Upper lobe of left lung (tissue), 6 donors: ENCODE data around the gene LRRC1. TPM values are rescaled to one million over a fixed set of nuclear protein-coding genes. Genes with fewer than 3 reads are reported as not detected.

Source experiments
- ATAC-seq, 2 donors: fragments of 200-7000 bp; cut with Tn5 transposase; one replicate each; pipeline ENCODE4 v1.9.1; 2022; ENCODE audit warnings: mild to moderate bottlenecking in 2 of 2, moderate library complexity in 2 of 2; ENCODE audit not compliant: low FRiP score in 2 of 2
- DNase-seq, 2 donors: peaks; one replicate each; pipeline ENCODE4 v3.0.0-alpha.2; 2019 to 2020
- H3K27ac ChIP-seq, 4 donors: fragments of 200-600 bp; sonication (generic); one replicate each; pipeline ENCODE4 v1.5.1; 2016 to 2019
- H3K27me3 ChIP-seq, 4 donors: fragments of 200-600 bp; sonication (generic); one replicate each; pipeline ENCODE4 v1.5.1; 2017 to 2019
- H3K36me3 ChIP-seq, 4 donors: fragments of 200-600 bp; sonication (generic); one replicate each; pipeline ENCODE4 v1.5.1; 2016 to 2019
- H3K4me1 ChIP-seq, 4 donors: fragments of 200-600 bp; sonication (generic); one replicate each; pipeline ENCODE4 v1.5.1; 2018 to 2019
- H3K4me3 ChIP-seq, 4 donors: fragments of 200-600 bp; sonication (generic); one replicate each; pipeline ENCODE4 v1.5.1; 2017 to 2019; ENCODE audit warnings: mild to moderate bottlenecking in 2 of 4, moderate library complexity in 1 of 4
- H3K9me3 ChIP-seq, 4 donors: fragments of 200-600 bp; sonication (generic); one replicate each; pipeline ENCODE4 v1.5.1; 2018 to 2019
- CTCF ChIP-seq, 6 experiments: fragments of 450-650 bp in 4 of 6; fragments of 200-600 bp in 2 of 6; sonication (generic) in 2 of 6; IDR thresholded peaks; one replicate each; pipeline ENCODE4 v1.5.1; 2016 to 2019; ENCODE audit warnings: antibody characterized with exemption in 6 of 6
- EP300 ChIP-seq, 4 donors: sonication (generic); formaldehyde crosslinking; IDR thresholded peaks; one replicate each; pipeline ENCODE4 v1.5.1; 2017; ENCODE audit warnings: antibody characterized with exemption in 4 of 4, control low read depth in 2 of 4
- POLR2A ChIP-seq, 4 donors: fragments of 450-650 bp; IDR thresholded peaks; one replicate each; pipeline ENCODE4 v1.5.1; 2016 to 2017; ENCODE audit warnings: antibody characterized with exemption in 4 of 4, mild to moderate bottlenecking in 2 of 4
- POLR2AphosphoS5 ChIP-seq, 2 donors: sonication (generic); formaldehyde crosslinking; IDR thresholded peaks; one replicate each; pipeline ENCODE4 v1.5.1; 2017; ENCODE audit warnings: antibody characterized with exemption in 2 of 2
- WGBS, 2 donors: methylation state at CpG; one replicate each; pipeline ENCODE4 v1.1.5; 2017 to 2018; 5-methylcytosine and 5-hydroxymethylcytosine counted together
- total RNA-seq, 6 donors: library from RNA; depleted of rRNA in 4 of 6; stranded (reverse); fragments of >200 nt in 4 of 6; gene quantifications; one replicate each; pipeline versions ENCODE4 v1.1.0 to v1.2.1, GENCODE V29; 2016 to 2021
- donor health status: DM: no; HTN: no; CAD: no; lungs with moderate emphysema.
- donor health status: DM: no; HTN: yes; CAD: no; lungs with severe emphysema.

Gene LRRC1
- total RNA-seq, 6 donors from 2014 or later, result 10.9 to 31.5 (median 19.4) TPM

- Histone ChIP-seq H3K27me3 (no peaks in the 10 kb centered on the region), H3K9me3 (no peaks in the 10 kb centered on the region), H3K4me1 (no peaks in the 10 kb centered on the region), H3K36me3 (no peaks in the 10 kb centered on the region), H3K27ac (no peak overlapping the region), H3K4me3 (no peak overlapping the region)
- no peak for TF ChIP-seq POLR2AphosphoS5 (IDR thresholded peaks at IDR 0.05)
- no peak for TF ChIP-seq EP300 (IDR thresholded peaks at IDR 0.05)
- TF ChIP-seq POLR2A (IDR thresholded peaks at IDR 0.05), result no peak
- no peak for TF ChIP-seq CTCF (IDR thresholded peaks at IDR 0.05)
- 97 to 98% methylated on average over 2 of the region's 2 CpGs for WGBS, 2 donors
- DNase-seq, result no peak
- no peak for ATAC-seq
Observed at GRCh38 chr6:53874964-53875363, 80.2 kb downstream of the LRRC1 start.

GRCh38 chr6:53877151-53877550 lies 82.3 kb downstream of the LRRC1 start:
- H3K4me1 ChIP-seq, result no peaks in the 10 kb centered on the region
- no peak for ATAC-seq
- WGBS, 2 donors, result 88 to 100% methylated on average over 2 of the region's 2 CpGs
- H3K27me3 ChIP-seq, result no peaks in the 10 kb centered on the region
- no peaks in the 10 kb centered on the region for H3K9me3 ChIP-seq
- no peak overlapping the region for H3K27ac ChIP-seq
- no peak for DNase-seq
- no peak for TF ChIP-seq POLR2AphosphoS5 (IDR thresholded peaks at IDR 0.05)
- TF ChIP-seq EP300 (IDR thresholded peaks at IDR 0.05), result no peak
- no peak for TF ChIP-seq CTCF (IDR thresholded peaks at IDR 0.05)
- no peak for TF ChIP-seq POLR2A (IDR thresholded peaks at IDR 0.05)
- no peaks in the 10 kb centered on the region for H3K36me3 ChIP-seq
- no peak overlapping the region for H3K4me3 ChIP-seq

- WGBS, 2 donors, result 86 to 95% methylated on average over 2 of the region's 2 CpGs
- no peak overlapping the region for H3K27ac ChIP-seq
- H3K36me3 ChIP-seq, result no peaks in the 10 kb centered on the region
- no peaks in the 10 kb centered on the region for H3K4me1 ChIP-seq
- no peaks in the 10 kb centered on the region for H3K27me3 ChIP-seq
- no peak for ATAC-seq
- H3K9me3 ChIP-seq, result no peaks in the 10 kb centered on the region
- DNase-seq, result no peak
- no peak overlapping the region for H3K4me3 ChIP-seq
- TF ChIP-seq POLR2AphosphoS5 (IDR thresholded peaks at IDR 0.05) (no peak), EP300 (IDR thresholded peaks at IDR 0.05) (no peak), POLR2A (IDR thresholded peaks at IDR 0.05) (no peak), CTCF (IDR thresholded peaks at IDR 0.05) (no peak)
Observed at GRCh38 chr6:53878808-53879207, 84.0 kb downstream of the LRRC1 start.

GRCh38 chr6:53879608-53880007 lies 84.8 kb downstream of the LRRC1 start:
- Histone ChIP-seq H3K36me3 (no peaks in the 10 kb centered on the region), H3K9me3 (no peaks in the 10 kb centered on the region), H3K27me3 (no peaks in the 10 kb centered on the region), H3K4me3 (no peak overlapping the region), H3K27ac (no peak overlapping the region), H3K4me1 (no peaks in the 10 kb centered on the region)
- no peak for DNase-seq
- WGBS, 2 donors, result 61 to 80% methylated on average over 4 of the region's 4 CpGs
- no peak for ATAC-seq
- no peak for TF ChIP-seq POLR2A (IDR thresholded peaks at IDR 0.05)
- TF ChIP-seq POLR2AphosphoS5 (IDR thresholded peaks at IDR 0.05), result no peak
- TF ChIP-seq CTCF (IDR thresholded peaks at IDR 0.05), result no peak
- no peak for TF ChIP-seq EP300 (IDR thresholded peaks at IDR 0.05)

- no peaks in the 10 kb centered on the region for H3K36me3 ChIP-seq
- no peaks in the 10 kb centered on the region for H3K9me3 ChIP-seq
- H3K27ac ChIP-seq, result no peak overlapping the region
- TF ChIP-seq EP300 (IDR thresholded peaks at IDR 0.05), result no peak
- no peak for TF ChIP-seq POLR2AphosphoS5 (IDR thresholded peaks at IDR 0.05)
- TF ChIP-seq CTCF (IDR thresholded peaks at IDR 0.05), result no peak
- TF ChIP-seq POLR2A (IDR thresholded peaks at IDR 0.05), result no peak
- no peak for ATAC-seq
- H3K27me3 ChIP-seq, result no peaks in the 10 kb centered on the region
- DNase-seq, result no peak
- H3K4me3 ChIP-seq, result no peak overlapping the region
- WGBS, 2 donors, result 84 to 89% methylated on average over 2 of the region's 2 CpGs
- H3K4me1 ChIP-seq, result no peaks in the 10 kb centered on the region
Observed at GRCh38 chr6:53887316-53887715, 92.5 kb downstream of the LRRC1 start.
